A549 (cell line): ENCODE data around the gene WTAP. TPM values are rescaled to one million over a fixed set of nuclear protein-coding genes. Genes with fewer than 3 reads are reported as not detected.

Source experiments
- ATAC-seq, 2 experiments: fragments of 200-7000 bp in 1 of 2; fragments of >200 bp in 1 of 2; cut with Nextera tagmentation in 1 of 2; cut with Tn5 transposase in 1 of 2; 3 replicates each; pipeline versions ENCODE4 v1.8.0 to v1.9.1; 2018 to 2020; ENCODE audit warnings: mild to moderate bottlenecking in 1 of 2, moderate library complexity in 1 of 2
- CTCF ChIA-PET: fragments of 300-600 bp; sonication (Branson Sonifier 250); formaldehyde crosslinking; extraction: SDS; loops from one replicate; lab custom pipeline; 2021; ENCODE audit warnings: antibody characterized with exemption, inconsistent platforms; lab: Yijun Ruan, JAX
- POLR2A ChIA-PET: fragments of 350-600 bp; formaldehyde crosslinking; extraction: SDS; loops from one replicate; lab custom pipeline; 2021; ENCODE audit warnings: antibody characterized with exemption, inconsistent platforms; lab: Yijun Ruan, JAX
- DNase-seq, 2 experiments: peaks; one replicate each; pipeline versions ENCODE4 v3.0.0 to v3.0.0-alpha.2; 2011 to 2016; ENCODE audit warnings: low read depth in 1 of 2, low spot score in 1 of 2
- FAIRE-seq: peaks from 2 replicates; lab custom pipeline; 2011; peaks lifted over from hg19 to GRCh38; lab: Jason Lieb, UNC
- H3K27ac ChIP-seq, 2 experiments: fragments of >200 bp; sonication (Bioruptor Twin); formaldehyde crosslinking; 3 replicates each; pipeline ENCODE4 v1.5.1; 2016 to 2017
- H3K4me1 ChIP-seq: fragments of >200 bp; sonication (Bioruptor Twin); formaldehyde crosslinking; 3 replicates; pipeline ENCODE4 v1.6.1; 2016
- H3K4me2 ChIP-seq: fragments of >200 bp; sonication (Bioruptor Twin); formaldehyde crosslinking; 3 replicates; pipeline ENCODE4 v1.6.1; 2016
- H3K4me3 ChIP-seq: fragments of >200 bp; sonication (Bioruptor Twin); formaldehyde crosslinking; 3 replicates; pipeline ENCODE4 v1.5.1; 2016
- H3K9me3 ChIP-seq: fragments of >200 bp; sonication (Bioruptor Twin); formaldehyde crosslinking; 3 replicates; pipeline ENCODE4 v1.6.1; 2016
- BCL3 ChIP-seq: fragments of >200 bp; sonication (Bioruptor Twin); formaldehyde crosslinking; IDR thresholded peaks from 3 replicates; pipeline ENCODE4 v1.6.1; 2016
- BHLHE40 ChIP-seq: IDR thresholded peaks from 2 replicates; pipeline ENCODE4 v1.6.1; 2012; ENCODE audit warnings: low read depth, low read length, inconsistent platforms
- ELK1 ChIP-seq: fragments of 150-350 bp; IDR thresholded peaks from 2 replicates; pipeline ENCODE4 v1.6.1; 2014; ENCODE audit warnings: low read depth, mild to moderate bottlenecking, low read length
- ESRRA ChIP-seq: fragments of 150-350 bp; IDR thresholded peaks from 2 replicates; pipeline ENCODE4 v1.6.1; 2014; ENCODE audit warnings: mild to moderate bottlenecking, low read length, borderline replicate concordance
- FOXS1 ChIP-seq: fragments of 250-450 bp; sonication (Bioruptor Pico); IDR thresholded peaks from 2 replicates; pipeline ENCODE4 v1.5.0; 2020; ENCODE audit warnings: mild to moderate bottlenecking, moderate library complexity
- HOXA7 ChIP-seq: fragments of 250-450 bp; sonication (Bioruptor Pico); IDR thresholded peaks from 2 replicates; pipeline ENCODE4 v1.5.0; 2020; ENCODE audit warnings: mild to moderate bottlenecking, moderate library complexity
- HOXB13 ChIP-seq: fragments of 250-450 bp; sonication (Bioruptor Pico); IDR thresholded peaks from 2 replicates; pipeline ENCODE4 v1.5.0; 2020; ENCODE audit warnings: low read depth, mild to moderate bottlenecking, moderate library complexity
- KDM5A ChIP-seq: fragments of 200-600 bp; sonication (generic); IDR thresholded peaks from 2 replicates; pipeline ENCODE4 v1.6.1; 2016; ENCODE audit warnings: antibody characterized with exemption, mild to moderate bottlenecking
- MAZ ChIP-seq: fragments of 150-350 bp; IDR thresholded peaks from 2 replicates; pipeline ENCODE4 v1.6.1; 2014; ENCODE audit warnings: antibody characterized with exemption, low read depth, low read length, borderline replicate concordance
- NFE2L2 ChIP-seq: fragments of 150-350 bp; conservative IDR thresholded peaks from 2 replicates; pipeline ENCODE4 v1.6.1; 2014; ENCODE audit warnings: low read length
- POLR2A ChIP-seq: IDR thresholded peaks from 2 replicates; pipeline ENCODE4 v1.6.1; 2012; ENCODE audit warnings: mild to moderate bottlenecking, low read length
- REST ChIP-seq: fragments of 200-600 bp; sonication (generic); IDR thresholded peaks from 2 replicates; pipeline ENCODE4 v1.6.1; 2016; ENCODE audit warnings: antibody characterized with exemption, mild to moderate bottlenecking, moderate library complexity
- RFX5 ChIP-seq: fragments of 450-650 bp; IDR thresholded peaks from 2 replicates; pipeline ENCODE4 v1.7.1; 2014; ENCODE audit warnings: antibody characterized with exemption, mild to moderate bottlenecking, moderate library complexity
- RNF2 ChIP-seq: fragments of 200-600 bp; sonication (generic); IDR thresholded peaks from 2 replicates; pipeline ENCODE4 v1.6.1; 2016; ENCODE audit warnings: low read depth, mild to moderate bottlenecking, antibody characterized with exemption, moderate library complexity, borderline replicate concordance
- TP53 ChIP-seq: fragments of 250-450 bp; sonication (Bioruptor Pico); IDR thresholded peaks from 2 replicates; pipeline ENCODE4 v1.5.0; 2021; ENCODE audit warnings: mild to moderate bottlenecking, moderate library complexity
- USF2 ChIP-seq: fragments of 450-650 bp; IDR thresholded peaks from 2 replicates; pipeline ENCODE4 v1.6.1; 2014; ENCODE audit warnings: antibody characterized with exemption
- ZNF302 ChIP-seq: fragments of 250-450 bp; sonication (Bioruptor Pico); IDR thresholded peaks from 2 replicates; pipeline ENCODE4 v1.9.0; 2021; ENCODE audit warnings: inconsistent platforms, mild to moderate bottlenecking, moderate library complexity
- WGBS: methylation state at CpG from one replicate; pipeline ENCODE4 v1.1.6; 2017; ENCODE audit errors: missing lambda C conversion rate; 5-methylcytosine and 5-hydroxymethylcytosine counted together
- polyA plus RNA-seq, 4 experiments: library from polyadenylated mRNA; depleted of rRNA in 3 of 4; stranded (reverse); fragments of >200 nt; fragmentation: RNase III in 1 of 4; extraction: RNeasy Plus Mini Kit Qiagen cat#74134 plus additional on column Dnase treatment in 1 of 4; gene quantifications; 2 replicates in 3 of 4; 3 replicates in 1 of 4; pipeline ENCODE4 v1.2.3, GENCODE V29; 2011 to 2017

Gene WTAP
- polyA plus RNA-seq, 2 of the 4 experiments (the other 2 are of a cell fraction), result 42.4 to 53.2 TPM

GRCh38 chr6:159716247-159717096 lies 10.8 kb upstream of the WTAP start (continued):
- no peak for TF ChIP-seq REST

GRCh38 chr6:159718634-159719033 lies 8.7 kb upstream of the WTAP start:
- Histone ChIP-seq H3K4me1 (peaks cover 22% of the 10 kb centered on the region), H3K4me2 (no peak overlapping the region), H3K27ac (no peak overlapping the region), H3K4me3 (no peak overlapping the region), H3K9me3 (no peaks in the 10 kb centered on the region)
- DNase-seq (no peak), ATAC-seq (no peak), FAIRE-seq (no peak)
- POLR2A ChIA-PET, result no interaction called here
- TF ChIP-seq POLR2A (no peak), RFX5 (no peak), FOXS1 (CRISPR knock-in tag) (no peak)
- CTCF ChIA-PET, result interaction anchor here (0.6 to 1.4 kb wide), 3 partner anchors 11 to 22 kb away, joined by 3 to 4 read pairs (median 3); no protein-coding TSS in a partner anchor
- 81% methylated on average over 3 of the region's 3 CpGs for WGBS

- DNase-seq (no peak), ATAC-seq (no peak), FAIRE-seq (no peak)
- H3K4me3 ChIP-seq, result no peak overlapping the region
- peaks cover 22% of the 10 kb centered on the region for H3K4me1 ChIP-seq
- ChIA-PET POLR2A (no interaction called here), CTCF (interaction anchor here (0.6 to 1.4 kb wide), 3 partner anchors 16 to 24 kb away, joined by 3 to 4 read pairs (median 3); no protein-coding TSS in a partner anchor)
- H3K4me2 ChIP-seq, result no peak overlapping the region
- WGBS, result 94% methylated on average over 6 of the region's 7 CpGs
- no peaks in the 10 kb centered on the region for H3K9me3 ChIP-seq
- no peak overlapping the region for H3K27ac ChIP-seq
- TF ChIP-seq REST, result no peak
- no peak for TF ChIP-seq RNF2
- TF ChIP-seq KDM5A, result no peak
- TF ChIP-seq HOXA7, result no peak
- no peak for TF ChIP-seq ESRRA
- no peak for TF ChIP-seq TP53 (CRISPR knock-in tag)
- TF ChIP-seq BCL3, result no peak
- no peak for TF ChIP-seq MAZ
- no peak for TF ChIP-seq RFX5
- no peak for TF ChIP-seq USF2
- TF ChIP-seq ZNF302, result no peak
- no peak for TF ChIP-seq BHLHE40
- no peak for TF ChIP-seq HOXB13 (CRISPR knock-in tag)
- no peak for TF ChIP-seq ELK1
- no peak for TF ChIP-seq NFE2L2
These were observed 8.0 kb upstream of the WTAP start for GRCh38 chr6:159719287-159719686.
